A549 treated with RU486 at 1 μM for 4 hours (cell line): Measurements from ENCODE around the gene MTMR2. TPM values are rescaled to one million over a fixed set of nuclear protein-coding genes. Genes with fewer than 3 reads are reported as not detected.

Experiments
- total RNA-seq: library from RNA; stranded (reverse); fragments of 200-300 nt; extraction: Qiagen RNA extraction; gene quantifications from 5 replicates; pipeline ENCODE4 v1.2.3, GENCODE V29; 2022; ENCODE audit warnings: low read depth

Gene MTMR2
- 15.3 to 24.2 TPM (median 19.8 TPM) in 5 replicates for total RNA-seq

GRCh38 chr11:95923728-95924413 lies at the start of gene MTMR2:
TSS of gene MTMR2 (minus strand) at chr11:95924107. CDS start at chr11:95923954, 153 bp downstream.

GRCh38 chr11:95790123-95790932 lies 133.6 kb downstream of the MTMR2 start, which contains the start of gene CEP57:
TSS of gene CEP57 (plus strand) at chr11:95790498. CDS start at chr11:95790699, 201 bp downstream.

DNA sequence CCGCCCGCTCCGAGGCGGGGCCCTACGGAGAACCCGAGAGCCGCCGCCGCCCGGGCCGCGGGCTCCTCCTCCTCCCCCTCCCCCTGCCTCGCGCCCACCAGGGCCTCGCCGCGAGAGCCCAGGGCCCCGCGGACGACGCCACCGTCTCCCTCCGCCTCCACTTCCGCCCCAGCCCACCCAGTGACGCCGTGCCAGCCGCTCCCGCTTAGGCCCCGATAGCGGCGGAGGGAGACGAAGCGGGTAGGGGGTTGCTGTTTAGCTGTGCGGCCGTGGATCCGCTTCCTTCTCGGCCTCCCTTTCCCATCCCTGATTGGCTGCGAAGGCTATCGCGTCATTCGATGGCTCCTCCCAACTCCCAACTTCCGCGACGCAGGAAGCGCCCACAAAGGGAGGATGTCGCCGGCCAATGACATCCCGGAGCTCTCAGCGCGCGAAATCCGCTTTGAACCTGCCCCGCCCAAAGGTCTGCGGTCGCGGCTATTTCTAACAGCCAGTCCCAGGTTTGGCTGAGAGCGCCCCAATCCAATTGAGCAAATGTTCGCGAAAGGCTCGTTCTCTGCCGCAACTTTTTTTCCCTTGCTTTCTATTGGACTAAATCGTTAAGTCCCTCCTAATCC lies 134.3 kb downstream of the MTMR2 start, which contains the start of gene FAM76B:
Gene FAM76B (minus strand): TSS at position 277 of the 617 bp plus-strand sequence. CDS start 304 bp downstream, outside the sequence.

Other genes with a start within 250 kb of the MTMR2 start
- gene FAM76B, start 134.3 kb downstream of the MTMR2 start, total RNA-seq = 6.9 to 10.8 TPM (median 8.8 TPM) in 5 replicates
- gene CEP57, start 133.6 kb downstream of the MTMR2 start, total RNA-seq = 11.1 to 18.1 TPM (median 15.9 TPM) in 5 replicates